ENCODE measurements around the gene MGMT.

DNA sequence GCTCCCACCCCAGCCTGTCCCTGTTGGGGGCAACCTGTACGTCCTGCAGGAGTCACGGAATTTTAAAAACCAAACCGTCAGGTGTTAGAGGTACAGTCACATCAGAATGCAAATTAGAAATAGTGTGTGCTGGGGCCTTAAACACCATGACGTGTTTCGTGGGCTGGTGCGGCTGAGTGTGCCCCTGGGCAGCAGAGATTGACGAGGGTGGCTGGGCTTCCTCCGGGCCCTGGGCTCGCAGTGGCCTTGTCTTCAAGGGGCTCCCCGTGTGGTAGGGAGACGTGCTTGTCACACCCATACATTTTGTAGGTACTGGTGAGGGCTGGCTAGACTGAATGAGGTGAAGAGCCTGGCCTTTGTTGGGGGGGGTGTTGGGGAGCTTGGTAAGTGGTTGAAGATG lies 7.6 kb downstream of the MGMT start:
- TF ChIP-seq, protein P1, sequence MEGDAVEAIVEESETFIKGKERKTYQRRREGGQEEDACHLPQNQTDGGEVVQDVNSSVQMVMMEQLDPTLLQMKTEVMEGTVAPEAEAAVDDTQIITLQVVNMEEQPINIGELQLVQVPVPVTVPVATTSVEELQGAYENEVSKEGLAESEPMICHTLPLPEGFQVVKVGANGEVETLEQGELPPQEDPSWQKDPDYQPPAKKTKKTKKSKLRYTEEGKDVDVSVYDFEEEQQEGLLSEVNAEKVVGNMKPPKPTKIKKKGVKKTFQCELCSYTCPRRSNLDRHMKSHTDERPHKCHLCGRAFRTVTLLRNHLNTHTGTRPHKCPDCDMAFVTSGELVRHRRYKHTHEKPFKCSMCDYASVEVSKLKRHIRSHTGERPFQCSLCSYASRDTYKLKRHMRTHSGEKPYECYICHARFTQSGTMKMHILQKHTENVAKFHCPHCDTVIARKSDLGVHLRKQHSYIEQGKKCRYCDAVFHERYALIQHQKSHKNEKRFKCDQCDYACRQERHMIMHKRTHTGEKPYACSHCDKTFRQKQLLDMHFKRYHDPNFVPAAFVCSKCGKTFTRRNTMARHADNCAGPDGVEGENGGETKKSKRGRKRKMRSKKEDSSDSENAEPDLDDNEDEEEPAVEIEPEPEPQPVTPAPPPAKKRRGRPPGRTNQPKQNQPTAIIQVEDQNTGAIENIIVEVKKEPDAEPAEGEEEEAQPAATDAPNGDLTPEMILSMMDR (IDR thresholded peaks at IDR 0.05): no peak
- no peak for TF ChIP-seq POLR2A (IDR thresholded peaks at IDR 0.05)

Measured in testis (tissue), 2 donors.